ENCODE results near the gene APOBEC3B.

The APOBEC3B gene

DNA sequence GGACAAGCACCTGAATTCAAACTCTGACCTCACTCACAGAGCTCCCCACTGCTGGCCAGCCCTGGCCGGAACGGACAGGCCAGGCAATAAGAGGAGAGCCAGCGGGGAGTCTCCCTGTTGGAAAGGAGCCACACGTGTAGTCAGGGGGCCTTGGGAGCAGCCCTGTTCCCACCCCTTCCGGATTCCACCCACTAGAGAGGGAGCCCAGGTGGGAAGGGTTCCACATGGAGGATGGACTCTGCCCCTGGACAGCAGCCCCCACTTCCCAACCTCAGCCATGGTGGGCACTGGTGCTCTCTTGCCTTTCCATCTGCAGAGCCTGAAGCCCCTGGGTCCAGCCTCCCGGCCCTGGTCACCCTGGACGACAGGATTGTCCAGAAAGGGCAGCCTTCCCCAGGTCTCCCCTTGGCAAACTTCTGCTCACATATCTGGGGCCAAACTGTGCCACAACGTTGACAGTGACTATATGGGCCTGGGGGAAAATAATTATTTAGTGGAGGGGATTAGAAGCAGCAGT lies 32.2 kb upstream of the APOBEC3B start:
- TF ChIP-seq, protein P1, sequence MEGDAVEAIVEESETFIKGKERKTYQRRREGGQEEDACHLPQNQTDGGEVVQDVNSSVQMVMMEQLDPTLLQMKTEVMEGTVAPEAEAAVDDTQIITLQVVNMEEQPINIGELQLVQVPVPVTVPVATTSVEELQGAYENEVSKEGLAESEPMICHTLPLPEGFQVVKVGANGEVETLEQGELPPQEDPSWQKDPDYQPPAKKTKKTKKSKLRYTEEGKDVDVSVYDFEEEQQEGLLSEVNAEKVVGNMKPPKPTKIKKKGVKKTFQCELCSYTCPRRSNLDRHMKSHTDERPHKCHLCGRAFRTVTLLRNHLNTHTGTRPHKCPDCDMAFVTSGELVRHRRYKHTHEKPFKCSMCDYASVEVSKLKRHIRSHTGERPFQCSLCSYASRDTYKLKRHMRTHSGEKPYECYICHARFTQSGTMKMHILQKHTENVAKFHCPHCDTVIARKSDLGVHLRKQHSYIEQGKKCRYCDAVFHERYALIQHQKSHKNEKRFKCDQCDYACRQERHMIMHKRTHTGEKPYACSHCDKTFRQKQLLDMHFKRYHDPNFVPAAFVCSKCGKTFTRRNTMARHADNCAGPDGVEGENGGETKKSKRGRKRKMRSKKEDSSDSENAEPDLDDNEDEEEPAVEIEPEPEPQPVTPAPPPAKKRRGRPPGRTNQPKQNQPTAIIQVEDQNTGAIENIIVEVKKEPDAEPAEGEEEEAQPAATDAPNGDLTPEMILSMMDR (conservative IDR thresholded peaks at IDR 0.05; ENCODE audit: low read depth) = no peak
- no peak for DNase-seq (ENCODE audit: low spot score)
- ChIA-PET POLR2A (ENCODE audit: low non-redundant PET) (no interaction called here), CTCF (no interaction called here)
- H3K27ac ChIP-seq = no peak overlapping the region

DNA sequence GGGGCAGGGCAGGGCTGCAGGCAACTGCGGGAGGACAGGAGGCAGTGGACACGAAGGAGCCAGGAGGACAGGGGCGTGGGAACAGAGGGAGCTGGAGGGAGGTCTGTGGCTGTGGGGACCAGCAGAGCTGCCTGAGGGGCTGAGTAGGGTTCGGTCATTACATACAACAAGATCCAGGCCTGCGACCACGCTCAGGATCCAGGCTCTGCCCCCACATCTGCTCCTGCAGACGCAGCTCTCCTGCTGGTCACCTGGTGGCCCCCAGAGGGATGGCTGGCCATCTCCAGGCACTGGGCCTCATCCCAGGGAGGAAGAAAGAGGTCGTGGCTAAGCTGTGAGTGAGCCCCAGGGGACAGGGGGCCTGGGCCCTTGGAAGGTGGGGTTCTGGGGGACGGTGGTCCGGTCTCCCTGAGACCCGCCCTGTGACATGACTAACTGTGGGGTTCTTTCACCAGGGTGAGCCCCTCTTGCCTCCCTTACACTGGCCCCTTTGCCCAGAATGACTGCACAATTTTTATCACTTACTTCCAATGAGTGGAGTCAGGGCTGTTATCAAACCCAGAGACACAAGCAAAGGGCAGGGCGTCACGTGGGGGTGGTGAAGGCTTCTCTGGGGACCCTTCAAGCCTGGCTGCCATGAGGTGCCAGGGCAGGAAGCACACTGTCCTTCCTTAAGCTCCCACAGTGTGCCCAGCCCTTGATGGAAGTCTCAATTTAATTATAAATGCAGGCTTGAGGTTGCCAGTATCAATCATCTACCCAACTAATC lies 31.4 kb upstream of the APOBEC3B start:
- CTCF ChIA-PET = no interaction called here
- no peak for DNase-seq (ENCODE audit: low spot score)
- POLR2A ChIA-PET (ENCODE audit: low non-redundant PET) = no interaction called here
- TF ChIP-seq, protein P1 (conservative IDR thresholded peaks at IDR 0.05; ENCODE audit: low read depth) = no peak
- no peak overlapping the region for H3K27ac ChIP-seq

DNA sequence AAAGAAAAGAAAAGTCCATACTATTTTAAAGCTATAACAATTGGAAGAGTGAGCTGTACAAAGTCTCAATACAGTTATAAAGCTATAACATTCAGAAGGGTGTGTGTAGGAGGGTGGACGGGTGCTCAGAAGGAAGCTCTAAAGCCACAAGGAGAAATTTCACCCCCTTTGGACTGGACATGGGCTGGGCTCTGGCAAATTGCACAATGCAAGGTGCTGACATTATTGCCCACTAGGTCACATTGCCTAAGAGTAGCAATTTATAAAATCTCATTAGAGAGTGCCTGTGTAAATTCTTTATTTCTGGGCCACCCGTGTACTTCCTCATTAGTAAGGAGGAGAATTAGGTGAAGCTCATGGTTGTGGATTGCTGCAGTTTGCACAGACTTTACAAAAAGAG lies 30.4 kb upstream of the APOBEC3B start:
- ChIA-PET POLR2A (ENCODE audit: low non-redundant PET) (no interaction called here), CTCF (interaction anchor here (0.5 to 0.6 kb wide), 2 partner anchors 45 to 1001 kb away, joined by 3 to 4 read pairs; no protein-coding TSS in a partner anchor)
- no peak overlapping the region for H3K27ac ChIP-seq
- TF ChIP-seq, protein P1 (conservative IDR thresholded peaks at IDR 0.05; ENCODE audit: low read depth) = no peak
- no peak for DNase-seq (ENCODE audit: low spot score)

DNA sequence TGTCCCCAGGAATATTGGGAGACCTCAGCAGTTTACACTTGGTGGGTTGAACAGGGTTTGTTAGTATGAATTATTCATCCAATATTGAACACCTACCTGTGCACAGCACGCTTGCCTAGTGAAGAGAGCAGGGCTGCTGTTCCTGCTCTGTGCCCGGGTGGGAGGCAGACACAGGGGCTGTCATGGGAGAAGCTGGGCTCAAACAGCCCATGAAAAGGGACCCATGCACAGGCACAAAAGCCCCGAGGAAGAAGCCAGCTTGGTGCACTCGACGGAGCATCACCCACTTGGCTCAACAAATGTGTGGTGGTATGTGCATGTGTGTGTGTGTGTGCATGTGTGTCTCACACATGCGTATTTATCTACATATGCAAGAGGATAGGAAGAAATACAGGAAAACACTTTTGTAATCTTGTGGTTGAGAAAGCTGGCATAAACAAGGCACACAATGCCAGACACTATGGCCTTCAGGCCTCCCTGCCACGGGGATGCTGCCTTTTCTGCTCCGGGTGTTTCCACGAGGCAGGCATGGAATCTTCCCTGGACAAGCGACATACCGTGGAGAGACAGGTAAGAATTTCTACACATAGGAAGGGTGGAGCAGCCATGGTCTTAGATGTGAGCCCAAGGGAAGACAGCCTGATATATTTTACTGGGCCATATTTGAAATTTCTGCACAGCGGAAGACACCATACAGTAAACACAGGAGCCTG lies 29.7 kb upstream of the APOBEC3B start:
- no peak overlapping the region for H3K27ac ChIP-seq
- no peak for DNase-seq (ENCODE audit: low spot score)
- TF ChIP-seq, protein P1 (conservative IDR thresholded peaks at IDR 0.05; ENCODE audit: low read depth) = no peak
- ChIA-PET CTCF (interaction anchor here (0.5 to 0.6 kb wide), 2 partner anchors 46 to 1002 kb away, joined by 3 to 4 read pairs; no protein-coding TSS in a partner anchor), POLR2A (ENCODE audit: low non-redundant PET) (no interaction called here)

GRCh38 chr22:38953091-38953490 lies 29.1 kb upstream of the APOBEC3B start:
- no peak for DNase-seq (ENCODE audit: low spot score)
- POLR2A ChIA-PET (ENCODE audit: low non-redundant PET) = no interaction called here
- no peak overlapping the region for H3K27ac ChIP-seq
- TF ChIP-seq, protein P1 (conservative IDR thresholded peaks at IDR 0.05; ENCODE audit: low read depth) = no peak
- CTCF ChIA-PET = interaction anchor here (0.6 kb wide), 1 partner anchor 901 kb away, joined by 4 read pairs; no protein-coding TSS in a partner anchor

GRCh38 chr22:38953577-38954413 lies 28.4 kb upstream of the APOBEC3B start:
- ChIA-PET POLR2A (ENCODE audit: low non-redundant PET) (no interaction called here), CTCF (interaction anchor here (0.6 kb wide), 1 partner anchor 901 kb away, joined by 4 read pairs; no protein-coding TSS in a partner anchor)
- H3K27ac ChIP-seq = no peak overlapping the region
- DNase-seq (ENCODE audit: low spot score) = peak; percentile 32
- TF ChIP-seq, protein P1 (conservative IDR thresholded peaks at IDR 0.05; ENCODE audit: low read depth) = no peak
